ENCODE data around the gene PCBP3. TPM values are rescaled to one million over a fixed set of nuclear protein-coding genes. Genes with fewer than 3 reads are reported as not detected.
"Not testable (repeated sequence)": the region's sequence is repeated elsewhere in the genome, so short reads cannot be mapped to it uniquely, and the experiment has no call there.

Gene PCBP3
- total and polyA plus RNA-seq, 2 of the 8 experiments (the other 6 are each of a cell fraction or from before 2014, with no cell fraction given): 3.5 to 6.3 TPM

DNA sequence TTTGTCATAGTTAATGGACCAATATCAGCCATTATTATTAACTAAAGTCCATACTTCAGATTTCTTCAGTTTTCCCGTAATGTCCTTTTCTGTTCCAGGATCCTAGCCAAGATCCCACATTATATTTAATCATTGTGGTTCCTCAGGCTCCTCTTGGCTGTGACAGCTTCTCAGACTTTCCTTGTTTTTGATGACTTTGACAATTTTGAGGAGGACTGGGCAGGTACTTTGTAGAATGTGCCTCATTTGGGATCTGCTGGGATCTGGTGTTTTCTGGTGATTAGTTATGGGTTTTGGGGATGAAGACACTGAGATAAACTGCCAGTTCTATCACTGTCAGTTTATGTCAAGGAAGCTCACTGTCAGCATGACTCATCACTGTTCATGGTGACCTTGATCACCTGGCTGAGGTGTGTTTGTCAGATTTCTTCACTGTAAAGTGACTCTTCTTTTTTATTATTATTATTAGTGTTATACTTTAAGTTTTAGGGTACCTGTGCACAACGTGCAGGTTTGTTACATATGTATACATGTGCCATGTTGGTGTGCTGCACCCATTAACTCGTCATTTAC lies 66.3 kb downstream of the PCBP3 start (continued):
- TF ChIP-seq CBX8 (IDR thresholded peaks at IDR 0.05; ENCODE audit: borderline replicate concordance, low read depth, low read length) (no peak), ASH2L (IDR thresholded peaks at IDR 0.05; ENCODE audit: low read length) (no peak), EGR1 (IDR thresholded peaks at IDR 0.05; ENCODE audit: borderline replicate concordance, low read depth, low read length) (no peak), PHF8 (conservative IDR thresholded peaks at IDR 0.05; ENCODE audit: low read depth, low read length) (no peak), TCF12 (IDR thresholded peaks at IDR 0.05; ENCODE audit: low read depth, low read length) (no peak), SIRT6 (IDR thresholded peaks at IDR 0.05; ENCODE audit: low read length) (no peak), TBP (IDR thresholded peaks at IDR 0.05; ENCODE audit: low read depth, low read length) (no peak), TEAD4 (IDR thresholded peaks at IDR 0.05; ENCODE audit: low read depth, low read length) (no peak), CTBP2 (IDR thresholded peaks at IDR 0.05; ENCODE audit: borderline replicate concordance, insufficient read depth, insufficient read length, low read length) (no peak)

- POLR2A ChIA-PET (ENCODE audit: partially characterized antibody); FAIRE-seq: not testable (repeated sequence)
Measured at GRCh38 chr21:45710306-45710705, 66.8 kb downstream of the PCBP3 start.

More at GRCh38 chr21:45710306-45710705, 66.8 kb downstream of the PCBP3 start:
- H3K4me2 ChIP-seq (ENCODE audit: insufficient read depth in 1 of 2, low read depth in 2 of 2, low read length in 2 of 2); H2BK5ac ChIP-seq (ENCODE audit: low read depth, low read length); H2BK120ac ChIP-seq (replicated peaks; ENCODE audit: low read depth, low read length); H3K23me2 ChIP-seq (ENCODE audit: low read depth, low read length); H3K4me1 ChIP-seq (replicated peaks in 1 of 4; ENCODE audit: control insufficient read depth in 3 of 4, insufficient read depth in 4 of 4, low read length in 3 of 4); H3K4me3 ChIP-seq (ENCODE audit: extremely low read depth in 1 of 4, insufficient read depth in 2 of 4, low read depth in 3 of 4, low read length in 4 of 4); H3K36me3 ChIP-seq (ENCODE audit: control insufficient read depth in 2 of 4, insufficient read depth in 4 of 4, low read length in 3 of 4); H3K56ac ChIP-seq (replicated peaks; ENCODE audit: insufficient read length, low read depth, low read length); H3K9ac ChIP-seq (replicated peaks in 1 of 4; ENCODE audit: extremely low read depth in 1 of 4, low read depth in 3 of 4, low read length in 3 of 4); H2BK12ac ChIP-seq (ENCODE audit: low read depth, low read length); H4K5ac ChIP-seq (ENCODE audit: insufficient read length, low read depth, low read length); H3K27me3 ChIP-seq (replicated peaks in 1 of 4; ENCODE audit: control insufficient read depth in 3 of 4, extremely low read depth in 1 of 4, insufficient read depth in 3 of 4, low read length in 3 of 4); H3K18ac ChIP-seq (ENCODE audit: extremely low read depth, low read length); H3K27ac ChIP-seq (ENCODE audit: low read depth, low read length); H2BK15ac ChIP-seq (ENCODE audit: low read length); H4K8ac ChIP-seq (ENCODE audit: extremely low read depth, insufficient read depth, low read length); H3K14ac ChIP-seq (ENCODE audit: insufficient read length); H3K4ac ChIP-seq (replicated peaks; ENCODE audit: insufficient read length, low read depth, low read length); H3K79me2 ChIP-seq (ENCODE audit: control insufficient read depth in 1 of 2, insufficient read depth in 2 of 2, low read length in 2 of 2); H2BK20ac ChIP-seq (ENCODE audit: low read length); H4K91ac ChIP-seq (replicated peaks; ENCODE audit: insufficient read length, low read length); H2AK5ac ChIP-seq (ENCODE audit: low read depth, low read length); H3K79me1 ChIP-seq (ENCODE audit: low read depth, low read length); H4K20me1 ChIP-seq (replicated peaks in 1 of 2; ENCODE audit: control insufficient read depth in 1 of 2, insufficient read depth in 2 of 2, low read length in 2 of 2); H3K9me3 ChIP-seq (ENCODE audit: insufficient read depth in 2 of 2, low read depth in 1 of 2, low read length in 1 of 2); H2AFZ ChIP-seq (ENCODE audit: low read length); H3K23ac ChIP-seq (ENCODE audit: insufficient read length); DNase-seq (ENCODE audit: low read depth in 1 of 2, low spot score in 2 of 2): not testable (repeated sequence)
- 93% methylated on average over 4 of the region's 5 CpGs; no CpG with 5 or more reads in 1 of the 2 experiments for WGBS, 2 experiments (ENCODE audit: extremely low coverage in 1 of 2, insufficient coverage in 1 of 2, insufficient read length in 1 of 2, insufficient replicate concordance in 2 of 2, low coverage in 1 of 2, low lambda C conversion rate in 2 of 2, missing lambda C conversion rate in 1 of 2)
- CTCF ChIA-PET (ENCODE audit: partially characterized antibody): interaction anchor here (1.0 kb wide), 1 partner anchor 12 kb away, joined by 4 read pairs; no protein-coding TSS in a partner anchor
